ENCODE measurements around the gene DPYSL4.
"Not testable (repeated sequence)": the region's sequence is repeated elsewhere in the genome, so short reads cannot be mapped to it uniquely, and the experiment has no call there.

DPYSL4 gene

DNA sequence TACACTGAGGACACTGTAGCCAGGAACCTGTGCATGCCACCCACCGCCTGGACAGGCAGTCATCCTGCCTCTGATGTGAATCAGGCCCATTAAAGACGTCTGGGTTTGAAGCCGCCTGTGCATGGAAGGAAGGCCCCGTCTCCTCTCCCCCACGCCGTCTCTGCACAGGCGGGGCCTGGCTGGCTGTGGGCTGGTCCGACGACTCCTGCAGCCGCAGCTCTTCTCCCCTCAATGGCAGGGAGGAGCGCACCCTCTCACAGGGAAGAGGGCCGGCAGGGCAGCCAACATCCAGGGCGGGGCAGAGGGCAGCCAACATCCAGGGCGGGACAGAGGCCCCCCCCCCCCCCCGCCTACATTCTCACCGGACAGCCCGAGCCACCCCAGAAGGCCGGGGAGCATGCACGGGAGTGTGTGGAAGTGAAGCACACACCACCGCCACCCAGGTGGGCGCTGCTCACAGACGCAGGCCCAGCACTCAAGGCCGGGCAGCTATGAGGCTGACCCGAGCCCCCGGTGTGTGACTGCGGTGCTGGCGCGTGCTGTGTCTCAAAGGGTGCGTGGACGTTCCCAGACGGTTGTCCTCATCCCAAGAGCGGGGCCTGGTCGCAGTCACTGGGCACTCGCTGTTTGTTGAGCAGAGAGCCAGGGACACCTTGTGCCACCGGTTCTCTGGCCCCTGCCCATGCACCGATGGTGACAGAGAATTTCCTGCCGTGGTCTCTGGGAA lies 19.1 kb downstream of the DPYSL4 start:
- DNase-seq, result no peak

- DNase-seq, result no peak
Measured at GRCh38 chr10:132206377-132206745, 19.6 kb downstream of the DPYSL4 start.

DNA sequence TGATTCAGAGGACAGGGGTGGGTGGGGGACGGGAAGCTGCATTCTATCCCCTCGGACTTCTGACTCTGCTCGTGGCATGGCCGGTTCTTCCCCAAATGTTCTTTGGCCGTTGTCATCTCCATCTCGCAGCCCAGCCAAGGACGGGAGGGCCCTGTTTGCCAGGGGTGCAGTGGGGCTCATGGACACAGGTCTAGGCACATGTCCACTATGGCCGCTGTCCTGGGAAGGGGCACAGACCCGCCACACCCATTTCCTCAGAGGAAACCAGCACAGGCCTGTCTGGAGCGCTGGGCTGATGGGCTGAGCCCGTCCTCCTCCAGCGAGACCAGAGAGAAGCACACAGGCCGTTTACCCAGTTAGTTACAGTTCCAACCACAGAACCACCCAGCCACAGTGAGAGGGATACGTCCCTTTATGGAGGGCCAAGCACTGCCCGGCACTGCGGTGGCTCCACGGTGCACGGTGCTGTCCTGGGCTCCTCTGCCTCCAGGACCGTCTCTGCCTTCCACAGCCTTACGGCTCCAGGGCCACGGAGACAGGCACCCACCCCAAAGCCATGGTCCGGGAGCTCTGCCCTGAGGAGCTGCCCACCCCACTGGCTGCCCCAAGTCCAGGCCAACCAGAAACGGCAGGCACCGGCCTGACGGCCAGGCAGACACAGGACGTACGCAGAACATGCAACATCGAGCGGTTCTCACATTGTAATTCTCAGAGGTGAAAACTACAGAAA lies 20.2 kb downstream of the DPYSL4 start:
- DNase-seq, result no peak

GRCh38 chr10:132207536-132208461 lies 21.1 kb downstream of the DPYSL4 start:
- no peak for DNase-seq

GRCh38 chr10:132208462-132209050 lies 21.8 kb downstream of the DPYSL4 start:
- no peak for DNase-seq

DNA sequence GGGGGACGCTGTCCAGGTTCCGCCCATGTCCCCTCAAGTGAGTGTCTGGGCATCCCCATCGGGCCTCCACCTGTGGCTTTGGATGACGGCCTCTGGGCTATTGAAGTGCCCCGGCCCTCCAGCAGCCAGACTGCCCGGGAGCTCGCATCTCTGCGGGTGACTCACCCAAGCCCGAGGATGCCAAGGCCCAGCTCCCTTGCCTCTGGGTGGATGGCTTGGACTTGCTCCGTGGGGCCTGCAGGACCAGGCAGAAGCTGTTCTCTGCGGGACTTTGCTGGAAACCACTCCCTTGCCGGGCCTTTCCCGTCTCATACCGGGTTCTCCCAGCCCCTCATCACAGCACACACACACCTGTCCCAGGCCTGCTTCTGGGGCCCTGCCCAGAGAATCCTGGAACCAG lies 22.4 kb downstream of the DPYSL4 start:
- DNase-seq, result no peak

- no peak for DNase-seq
Measured at GRCh38 chr10:132209978-132210530, 23.3 kb downstream of the DPYSL4 start.

DNA sequence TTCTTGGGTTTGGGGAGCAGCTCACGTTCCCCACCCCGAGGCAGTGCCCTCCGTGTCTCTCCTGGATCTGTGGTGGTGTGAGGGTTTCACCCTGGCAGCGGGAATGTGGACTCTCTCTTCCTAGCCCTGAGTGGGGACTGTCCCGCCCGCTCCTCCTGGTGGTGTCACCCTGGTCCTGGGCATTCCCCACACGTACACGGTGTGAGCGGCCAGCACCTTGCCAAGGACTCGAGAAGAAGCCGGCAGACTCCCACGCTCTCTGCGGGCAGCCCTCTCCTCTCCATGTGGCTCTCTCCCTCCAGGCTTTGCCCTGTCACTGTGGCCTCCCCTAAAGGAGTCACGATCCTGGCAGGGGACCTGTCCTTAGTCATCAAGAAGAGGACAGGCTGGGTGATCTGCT lies 24.0 kb downstream of the DPYSL4 start:
- no peak for DNase-seq

- no peak for DNase-seq
Measured at GRCh38 chr10:132211246-132211645, 24.5 kb downstream of the DPYSL4 start.

GRCh38 chr10:132212816-132213215 lies 26.1 kb downstream of the DPYSL4 start:
- no peak for DNase-seq

DNA sequence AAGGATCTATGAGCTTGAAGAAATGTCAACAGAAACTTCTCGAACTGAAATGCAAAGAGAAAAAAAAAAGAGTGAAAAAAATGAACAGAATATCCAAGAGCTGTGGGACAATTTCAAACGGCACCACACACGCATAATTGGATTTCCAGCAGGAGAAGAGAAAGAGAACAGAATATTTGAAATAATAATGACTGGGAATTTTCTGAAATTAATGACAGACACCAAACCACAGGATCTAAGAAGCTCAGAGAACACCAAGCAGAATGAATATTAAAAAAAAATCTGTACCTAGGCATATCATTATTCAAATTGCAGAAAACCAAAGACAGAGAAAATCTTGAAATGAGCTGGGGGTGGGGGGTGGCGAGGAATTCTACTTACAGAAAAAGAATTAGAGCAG lies 27.2 kb downstream of the DPYSL4 start:
- no peak for DNase-seq

DNA sequence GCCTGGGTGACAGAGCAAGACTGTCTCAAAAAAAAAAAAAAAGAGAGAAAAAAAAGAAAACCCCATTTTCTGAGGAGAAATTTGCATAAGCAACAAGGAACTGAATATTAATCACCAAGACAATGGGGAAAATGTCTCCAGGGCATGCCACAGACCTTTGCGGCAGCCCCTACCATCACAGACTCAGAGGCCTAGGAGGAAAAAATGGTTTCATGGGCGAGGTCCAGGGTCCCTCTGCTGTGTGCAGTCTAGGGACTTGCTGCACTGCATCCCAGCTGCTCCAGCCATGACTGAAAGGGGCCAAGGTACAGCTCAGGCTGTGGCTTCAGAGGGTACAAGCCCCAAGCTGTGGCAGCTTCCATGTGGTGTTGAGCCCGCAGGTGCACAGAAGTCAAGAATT lies 29.7 kb downstream of the DPYSL4 start:
- not testable (repeated sequence) for DNase-seq

DNA sequence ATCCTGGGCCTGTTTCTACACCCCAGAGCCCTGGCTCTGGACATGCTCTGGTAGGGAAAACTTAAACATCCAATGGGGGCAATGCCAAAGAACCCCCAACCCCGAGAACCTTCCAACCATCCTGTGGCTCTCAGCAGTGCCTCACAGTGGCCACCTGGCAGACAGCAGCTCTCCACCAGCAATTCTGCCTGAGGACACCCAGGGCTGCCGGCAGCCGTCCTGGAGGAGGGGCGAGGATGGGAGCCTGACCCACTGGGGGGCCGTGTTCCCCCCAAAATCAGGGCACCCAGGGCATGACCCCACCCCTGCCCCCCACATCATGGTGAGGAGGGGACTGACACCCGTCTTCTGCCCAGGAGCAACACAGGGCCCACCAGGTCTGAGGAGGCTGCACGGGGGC lies 32.7 kb downstream of the DPYSL4 start:
- no peak for DNase-seq

- no peak for DNase-seq
Measured at GRCh38 chr10:132220061-132220460, 33.3 kb downstream of the DPYSL4 start.

DNA sequence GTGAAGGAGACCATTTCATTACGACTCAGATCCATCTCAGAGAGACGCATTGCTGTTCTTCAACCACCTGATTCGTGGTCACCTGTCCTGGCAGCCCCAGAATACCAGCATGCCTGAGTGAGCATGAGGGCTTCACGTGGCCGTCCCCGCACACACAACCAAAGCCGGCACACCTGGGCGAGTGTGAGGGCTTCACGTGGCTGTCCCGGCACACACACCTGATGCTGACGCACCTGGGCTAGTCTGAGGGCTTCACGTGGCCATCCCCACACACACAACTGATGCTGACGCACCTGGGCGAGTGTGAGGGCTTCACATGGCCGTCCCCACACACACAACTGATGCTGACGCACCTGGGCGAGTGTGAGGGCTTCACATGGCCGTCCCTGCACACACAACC lies 34.2 kb downstream of the DPYSL4 start:
- not testable (repeated sequence) for DNase-seq

GRCh38 chr10:132222726-132223125 lies 36.0 kb downstream of the DPYSL4 start:
- no peak for DNase-seq

GRCh38 chr10:132223156-132223590 lies 36.4 kb downstream of the DPYSL4 start:
- DNase-seq, result peak in 52 of 56 donors; percentile 3 to 84 (median 54)

GRCh38 chr10:132223611-132224342 lies 37.0 kb downstream of the DPYSL4 start:
- DNase-seq, result no peak

DNA sequence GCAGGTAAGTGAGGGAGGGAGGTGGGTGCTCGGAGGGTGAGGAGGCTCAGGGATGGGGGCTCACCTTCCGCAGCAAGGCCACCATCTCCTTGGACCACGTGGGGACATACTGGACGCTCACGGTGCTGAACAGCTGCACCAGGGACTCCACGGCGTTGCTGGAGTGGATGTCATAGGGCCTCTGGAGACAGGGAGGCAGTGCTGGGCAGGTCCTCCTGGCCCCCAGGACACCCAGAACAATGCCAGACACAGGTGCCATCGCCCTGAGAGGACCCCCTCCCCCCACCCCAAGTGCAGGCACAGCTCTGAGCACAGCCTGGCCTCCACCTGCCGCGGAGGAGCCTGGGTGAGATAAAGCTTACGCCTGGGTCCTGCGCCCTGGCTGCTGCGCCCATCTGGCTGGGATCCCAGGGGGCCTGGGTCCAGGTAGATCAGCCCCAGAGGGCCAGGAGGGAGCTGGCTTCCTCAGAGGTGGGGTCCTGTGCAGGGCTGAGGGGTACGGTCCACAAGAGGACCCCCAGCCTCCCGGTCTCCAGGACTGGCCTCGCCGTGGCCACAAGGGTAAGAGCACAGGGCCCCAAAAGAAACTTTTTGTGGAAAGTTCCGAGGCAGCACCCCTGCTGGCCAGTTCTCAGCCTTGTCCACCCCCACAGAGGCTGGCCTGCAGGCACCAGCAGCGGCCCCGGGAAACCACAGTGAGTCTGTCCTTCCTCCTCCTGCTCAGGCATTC lies 37.8 kb downstream of the DPYSL4 start:
- DNase-seq, result no peak
